H4 (cell line): ENCODE results near the gene GPT2. TPM values are rescaled to one million over a fixed set of nuclear protein-coding genes. Genes with fewer than 3 reads are reported as not detected.

Experiments used
- DNase-seq: peaks from one replicate; pipeline ENCODE4 v3.0.0-alpha.2; 2015; ENCODE audit warnings: low spot score
- total RNA-seq: library from RNA; depleted of rRNA; stranded (reverse); fragments of >200 nt; shearing (Covaris generic); gene quantifications from 2 replicates; pipeline ENCODE4 v1.2.3, GENCODE V29; 2014; rRNA removed

The GPT2 gene
- total RNA-seq, 1 experiment from 2014 or later = 24.1 TPM

DNA sequence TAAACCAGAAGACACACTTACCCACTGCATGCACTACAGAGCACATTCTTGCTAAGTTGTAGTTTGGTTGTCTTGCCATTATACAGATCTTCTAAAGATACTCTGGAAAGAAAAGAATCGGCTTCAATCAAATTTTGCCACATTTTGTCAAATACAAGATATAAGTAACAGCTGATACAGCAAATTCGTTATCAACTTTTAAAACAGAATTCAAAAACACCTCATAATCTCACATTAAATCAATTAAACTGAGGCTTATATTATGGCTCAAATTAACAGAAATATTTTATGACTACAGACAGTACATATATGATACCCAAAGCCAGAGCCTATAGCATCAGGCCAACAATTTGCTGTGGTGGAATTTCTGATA is 83.9 kb downstream of the GPT2 start:
- no peak for DNase-seq

DNA sequence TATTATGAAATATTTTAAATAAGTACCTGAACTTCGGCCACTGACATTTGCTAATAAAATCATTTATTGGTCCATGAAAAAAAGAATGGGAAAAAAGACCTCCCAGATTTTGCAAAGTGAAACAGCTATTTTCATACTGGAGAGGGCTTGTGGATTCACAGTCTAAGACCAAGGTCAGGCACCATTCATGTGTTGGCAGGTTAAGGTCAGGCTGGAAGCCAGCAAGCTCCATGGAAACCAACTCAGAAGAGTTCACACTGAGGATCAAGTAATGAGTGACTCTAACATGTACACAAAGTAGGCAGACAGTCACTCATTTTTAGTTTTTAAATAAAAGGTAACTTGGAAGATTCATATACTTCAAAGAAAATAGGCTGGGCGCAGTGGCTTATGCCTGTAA is 85.9 kb downstream of the GPT2 start:
- DNase-seq = no peak

DNA sequence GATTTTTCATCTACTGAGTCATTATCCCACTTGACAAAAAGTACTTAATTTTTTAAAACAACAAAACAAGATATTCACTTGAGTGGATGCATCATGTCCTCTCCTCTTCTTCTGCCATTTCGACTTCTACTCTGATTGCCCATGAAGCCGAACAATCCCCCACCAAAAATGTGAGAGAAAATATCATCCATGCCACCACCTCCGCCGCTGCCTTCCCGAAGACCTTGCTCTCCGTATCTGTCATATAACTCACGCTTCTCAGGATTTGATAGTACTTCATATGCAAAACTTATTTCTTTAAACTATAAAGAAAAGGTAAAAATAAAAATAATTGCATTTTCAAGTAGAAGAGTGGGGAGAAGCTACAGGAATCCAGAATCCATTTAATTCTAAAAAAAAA is 87.1 kb downstream of the GPT2 start:
- no peak for DNase-seq

DNA sequence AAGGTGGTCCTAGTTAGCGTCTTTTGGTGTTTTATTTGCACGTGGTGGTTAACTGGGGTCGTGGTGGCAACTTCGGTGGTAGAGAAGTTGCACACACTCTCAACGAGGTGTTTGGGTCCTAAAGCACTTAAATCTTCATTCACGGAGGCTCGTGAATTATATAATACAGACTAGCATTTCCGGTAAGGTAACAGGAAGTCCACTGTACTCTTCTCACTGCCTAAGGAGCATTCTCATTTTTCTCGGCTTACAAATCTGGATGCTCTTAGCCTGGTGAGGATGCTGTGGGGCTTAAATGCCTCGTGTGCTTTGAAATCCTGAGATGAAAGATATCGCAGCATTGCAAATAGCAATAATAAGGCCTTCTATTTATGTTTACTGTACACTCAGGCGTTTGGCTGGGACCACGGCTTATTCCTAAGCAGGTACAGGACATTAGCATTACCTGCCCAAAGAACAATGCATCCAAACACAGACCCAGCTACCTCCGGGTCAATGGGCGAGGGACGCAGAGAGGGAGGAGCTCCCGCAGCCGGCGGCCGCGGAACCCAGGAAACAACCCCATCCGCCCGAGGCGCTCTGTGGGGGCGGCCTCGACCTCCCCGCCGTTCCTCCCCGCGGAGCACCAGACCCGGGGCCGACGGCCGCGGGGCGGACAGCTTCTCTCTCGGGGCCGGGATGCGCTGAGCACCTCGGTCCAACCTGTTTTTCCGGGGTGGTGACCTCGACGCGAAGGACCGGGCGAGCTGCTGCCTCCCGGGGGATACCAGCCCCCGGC is 88.5 kb downstream of the GPT2 start:
- DNase-seq = peak; percentile 21

DNA sequence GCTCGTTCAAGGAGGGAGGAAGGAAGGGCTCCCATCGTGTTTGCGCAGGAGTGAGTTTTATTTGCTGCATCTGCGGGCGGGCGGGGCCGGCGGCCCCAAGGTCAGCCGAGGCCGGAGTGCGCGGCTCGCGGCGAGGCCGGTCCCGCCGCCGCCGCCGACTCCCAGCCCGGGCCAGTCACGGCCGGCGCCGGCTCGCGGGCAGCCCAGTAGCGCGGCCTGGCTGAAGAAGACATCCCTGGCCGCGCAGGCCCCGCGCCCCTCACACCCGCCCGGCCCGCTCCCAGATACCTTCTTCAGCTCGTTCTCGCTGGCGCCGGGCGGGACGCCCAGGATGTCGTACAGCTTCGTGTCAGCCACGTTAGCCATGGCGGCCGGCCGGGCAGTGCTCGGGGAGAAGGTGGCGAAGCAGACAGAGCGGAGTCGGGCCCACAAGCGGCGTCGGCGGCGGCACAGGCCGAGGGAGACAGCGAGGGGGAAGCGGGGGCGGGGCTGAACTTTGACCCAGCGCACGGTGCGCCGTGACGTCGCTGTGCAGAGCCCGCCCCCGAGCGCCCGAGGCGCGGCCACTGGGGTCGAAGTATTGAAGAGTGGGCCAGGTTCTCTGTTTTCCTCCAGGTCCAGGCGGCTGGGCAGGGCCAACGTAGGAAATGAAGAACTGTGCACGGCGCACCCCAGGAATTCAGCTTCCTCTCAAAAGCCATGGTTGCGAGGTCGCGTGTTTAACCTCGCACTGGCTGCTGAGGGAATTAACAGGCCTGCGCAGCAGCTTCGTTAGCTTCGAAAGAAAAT is 89.2 kb downstream of the GPT2 start, which contains the start of gene DNAJA2:
Gene DNAJA2 (minus strand): TSS at position 468 of the 789 bp plus-strand sequence. CDS start 102 bp downstream, at position 366.
- DNase-seq = peak; percentile 63

DNA sequence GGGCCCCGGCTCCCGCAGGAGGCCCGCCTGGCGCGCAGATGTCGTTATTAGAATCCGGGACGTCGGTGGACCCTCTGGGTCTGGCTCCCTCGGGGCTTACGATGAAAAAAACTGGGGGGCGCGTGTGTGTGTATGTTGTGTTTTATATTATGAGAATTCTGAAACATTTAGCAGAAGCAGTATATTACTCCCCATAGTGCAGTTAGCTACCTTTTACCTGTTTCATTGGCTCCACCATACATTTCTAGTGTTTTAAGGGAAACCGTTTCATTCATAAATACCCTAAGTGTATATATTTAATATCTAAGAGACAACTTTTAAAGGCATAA is 89.8 kb downstream of the GPT2 start:
- no peak for DNase-seq

DNA sequence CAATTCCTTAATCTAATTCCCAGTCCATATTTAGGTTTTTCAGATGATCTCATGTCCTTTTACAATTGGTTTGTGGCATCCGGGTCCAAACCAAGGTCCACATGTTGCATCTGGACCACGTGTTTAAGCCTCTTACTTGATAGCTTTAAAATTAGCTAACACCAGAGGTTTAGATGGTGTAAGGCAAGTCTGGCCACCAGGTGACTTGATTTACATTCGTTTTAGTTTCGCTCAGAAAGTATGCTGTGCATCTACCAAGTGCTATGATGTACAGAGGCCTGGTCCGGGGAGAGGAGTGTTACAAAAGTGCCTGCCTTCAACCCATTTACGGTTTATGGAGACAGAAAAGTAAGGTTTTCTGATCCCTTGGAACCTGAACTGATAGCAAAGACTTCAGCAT is 90.2 kb downstream of the GPT2 start:
- DNase-seq = no peak

DNA sequence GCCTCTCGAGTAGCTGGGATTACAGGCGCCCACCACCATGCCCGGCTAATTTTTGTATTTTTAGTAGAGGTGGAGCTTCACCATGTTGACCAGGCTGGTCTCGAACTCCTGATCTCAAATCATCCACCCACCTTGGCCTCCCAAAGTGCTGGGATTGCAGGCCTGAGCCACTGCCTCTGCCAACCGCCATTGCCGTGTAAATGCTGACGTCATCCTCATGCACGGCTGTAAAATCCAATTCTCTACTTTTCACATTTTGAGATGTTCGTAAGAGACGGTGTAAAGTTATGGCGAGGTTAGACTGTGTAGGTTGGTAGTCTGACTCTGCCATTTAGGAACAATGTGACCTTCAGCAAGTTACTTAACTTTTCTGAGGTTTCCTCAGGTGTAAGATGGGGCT is 91.0 kb downstream of the GPT2 start:
- DNase-seq = no peak

DNA sequence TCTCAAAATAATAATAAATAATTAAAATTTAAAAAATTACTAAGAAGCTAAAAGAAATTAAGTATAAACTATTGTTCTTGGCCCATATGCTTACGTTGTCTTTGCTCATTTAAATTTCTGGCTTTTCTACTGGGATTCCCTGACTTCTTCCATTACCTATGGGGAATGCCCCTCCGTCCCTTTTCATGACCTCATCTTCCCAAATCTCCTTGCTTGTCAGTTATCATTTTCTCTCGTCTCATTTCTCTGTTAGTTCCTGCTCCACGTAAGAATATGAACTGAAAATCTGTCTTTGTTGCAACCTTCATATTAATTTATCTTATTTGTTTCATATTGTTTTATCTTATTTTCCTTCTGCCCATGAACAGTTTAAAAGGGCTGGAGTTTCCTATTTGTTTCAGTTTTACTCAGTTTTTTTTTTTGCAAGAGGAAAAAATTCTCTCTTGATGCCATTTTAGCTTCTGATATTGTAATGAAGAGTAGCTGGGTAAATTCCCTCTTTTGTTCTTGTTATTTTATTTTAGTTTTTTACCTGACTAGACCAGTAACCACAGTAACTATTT is 91.8 kb downstream of the GPT2 start:
- DNase-seq = no peak

DNA sequence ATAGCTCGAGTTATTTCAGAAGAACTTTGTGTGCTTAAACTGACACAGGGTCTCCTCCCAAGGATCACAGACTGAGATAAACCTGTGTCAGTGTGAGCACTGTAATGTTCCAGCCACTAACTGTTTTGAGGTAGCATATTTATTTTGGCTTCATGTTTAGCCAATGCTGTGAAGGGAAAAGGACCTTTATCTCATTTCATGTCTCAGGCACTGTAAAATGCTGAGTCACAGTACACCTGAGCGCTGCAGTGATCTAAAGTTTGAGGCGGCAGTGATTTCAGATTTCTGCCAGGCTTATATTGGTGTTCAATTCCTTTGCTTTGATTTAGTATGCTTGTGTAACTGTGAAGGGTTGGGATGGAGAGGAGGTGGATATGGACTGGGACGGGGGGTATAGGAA is 92.4 kb downstream of the GPT2 start:
- no peak for DNase-seq

Other genes with a start within 250 kb of the GPT2 start
- 105 and 111 TPM in 2 replicates for gene VPS35, start 195.2 kb upstream of the GPT2 start, total RNA-seq
- gene ORC6, start 194.7 kb upstream of the GPT2 start, total RNA-seq = 41.1 and 44.2 TPM in 2 replicates
- gene MYLK3, start 136.0 kb upstream of the GPT2 start, total RNA-seq = 0.14 TPM in 1 of 2 replicates, not detected in the other
- gene C16orf87, start 53.2 kb upstream of the GPT2 start, total RNA-seq = 10.4 and 11.5 TPM in 2 replicates
- gene DNAJA2, start 89.3 kb downstream of the GPT2 start, total RNA-seq = 81.2 and 84.7 TPM in 2 replicates